Psoas muscle (tissue), 8 donors: ENCODE data around the gene KCNG4. TPM values are rescaled to one million over a fixed set of nuclear protein-coding genes. Genes with fewer than 3 reads are reported as not detected.

ENCODE experiments used
- ATAC-seq, 4 donors: fragments of 200-7000 bp; cut with Tn5 transposase; one replicate each; pipeline ENCODE4 v1.9.1; 2020; ENCODE audit warnings: moderate library complexity in 3 of 4, mild to moderate bottlenecking in 2 of 4
- DNase-seq, 2 donors: peaks; one replicate each; pipeline ENCODE4 v3.0.0-alpha.2; 2020
- H3K27ac ChIP-seq: fragments of 200-600 bp; one replicate; pipeline ENCODE4 v1.8.0; 2022
- H3K27me3 ChIP-seq, 3 donors: fragments of 200-600 bp in 1 of 3; one replicate each; pipeline versions ENCODE4 v1.6.1 to v1.8.0; 2013 to 2022; ENCODE audit warnings: low read length in 2 of 3, mild to moderate bottlenecking in 2 of 3, moderate library complexity in 1 of 3; ENCODE audit not compliant: insufficient read depth in 3 of 3
- H3K36me3 ChIP-seq, 2 donors: fragments of 200-600 bp in 1 of 2; one replicate each; pipeline versions ENCODE4 v1.6.1 to v1.8.0; 2013 to 2022; ENCODE audit warnings: low read depth in 1 of 2, mild to moderate bottlenecking in 1 of 2, moderate library complexity in 1 of 2; ENCODE audit not compliant: insufficient read depth in 1 of 2
- H3K4me1 ChIP-seq: fragments of 200-600 bp; one replicate; pipeline ENCODE4 v1.8.0; 2022
- H3K4me3 ChIP-seq: fragments of 200-600 bp; one replicate; pipeline ENCODE4 v1.8.0; 2022; ENCODE audit warnings: mild to moderate bottlenecking
- H3K9me3 ChIP-seq: fragments of 200-600 bp; one replicate; pipeline ENCODE4 v1.8.0; 2022
- CTCF ChIP-seq: fragments of 200-600 bp; IDR thresholded peaks from one replicate; pipeline ENCODE4 v1.8.0; 2022; ENCODE audit warnings: antibody characterized with exemption
- WGBS, 3 donors: extraction: QIAGEN DNeasy Blood & Tissue Kit; methylation state at CpG; one replicate each; pipeline versions ENCODE4 v1.1.6 to v1.1.7; 2013; 5-methylcytosine and 5-hydroxymethylcytosine counted together
- intact Hi-C, 2 donors: fragments of 100-400 bp; cut with DNase I; formaldehyde crosslinking; loops; one replicate each; pipeline versions ENCODE4 v1.11.0 to v1.14.2; 2022
- polyA plus RNA-seq, 3 donors: library from polyadenylated mRNA; stranded (reverse); fragments of 200-250 nt; gene quantifications; one replicate each; pipeline ENCODE4 v1.2.3, GENCODE V29; 2013
- total RNA-seq, 4 donors: library from RNA; stranded (reverse); fragmentation: NEBNext Ultra II Directional in 2 of 4; extraction: Animal tissue kit (Norgen Biotek cat#: 25700) in 2 of 4; gene quantifications; one replicate each; pipeline versions ENCODE4 v1.2.1 to v1.2.4, GENCODE V29; 2021 to 2023
- donor health status: healthy with polysubstance abuse.
- donor health status: DM: no; HTN: no; CAD: no; lungs with moderate emphysema.
- donor health status: Bipolar disorder and iron deficiency.
- donor health status: healthy.
- donor health status: DM: yes; HTN: yes; CAD: no.
- donor health status: DM: no; HTN: no; CAD: no.
- donor health status: DM: no; HTN: no; CAD: no.
- donor health status: DM: yes; HTN: yes; CAD: no.

Gene KCNG4
- total and polyA plus RNA-seq, 7 donors, result 0.04 to 0.10 TPM; not detected in 5

DNA sequence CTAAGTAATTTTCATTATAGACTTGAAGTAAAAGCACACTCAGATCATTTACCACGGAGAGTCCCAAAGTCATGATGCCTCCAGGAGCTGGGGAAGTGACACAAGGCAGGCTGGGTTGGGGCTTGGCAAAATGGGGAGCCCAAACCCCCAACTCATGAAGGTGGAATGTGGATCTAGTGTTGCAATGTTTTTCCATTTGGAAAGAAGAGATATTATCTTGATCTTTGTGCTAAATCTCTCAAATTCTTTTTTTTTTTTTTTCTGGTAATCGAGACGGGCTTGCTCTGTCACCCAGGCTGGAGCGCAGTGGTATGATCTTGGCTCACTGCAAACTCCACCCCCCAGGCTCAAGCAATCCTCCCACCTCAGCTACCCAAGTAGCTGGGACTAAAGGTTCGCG, 7.5 kb upstream of the KCNG4 start:
- WGBS, 3 donors, result 76 to 80% (median 78%) methylated on average over 6 of the region's 6 CpGs
- Histone ChIP-seq H3K27ac (no peak overlapping the region), H3K27me3 (peaks cover 0 to 8% (median 2%) of the 10 kb centered on the region in 3 donors), H3K4me3 (no peak overlapping the region), H3K36me3 (no peaks in the 10 kb centered on the region), H3K9me3 (no peaks in the 10 kb centered on the region), H3K4me1 (no peaks in the 10 kb centered on the region)
- intact Hi-C loops, result no loop called here
- no peak for TF ChIP-seq CTCF
- DNase-seq (no peak), ATAC-seq (no peak)

- intact Hi-C loops, result no loop called here
- ATAC-seq, result no peak
Measured at GRCh38 chr16:84246679-84247077, 6.9 kb upstream of the KCNG4 start.

GRCh38 chr16:84245956-84246678, 6.3 kb upstream of the KCNG4 start:
- ATAC-seq, result no peak
- WGBS, 3 donors, result 70 to 75% (median 74%) methylated on average over 10 of the region's 10 CpGs

More at GRCh38 chr16:84246679-84247077, 6.9 kb upstream of the KCNG4 start:
- 55 to 73% (median 72%) methylated on average over 5 of the region's 5 CpGs for WGBS, 3 donors
- H3K4me1 ChIP-seq, result no peaks in the 10 kb centered on the region
- H3K27ac ChIP-seq, result no peak overlapping the region
- H3K27me3 ChIP-seq, result peaks cover 0 to 4% (median 2%) of the 10 kb centered on the region in 3 donors
- H3K4me3 ChIP-seq, result no peak overlapping the region
- TF ChIP-seq CTCF, result no peak
- H3K36me3 ChIP-seq, result no peaks in the 10 kb centered on the region
- H3K9me3 ChIP-seq, result no peaks in the 10 kb centered on the region
- DNase-seq, result no peak

GRCh38 chr16:84244728-84245127, 4.9 kb upstream of the KCNG4 start:
- intact Hi-C loops, result no loop called here
- Histone ChIP-seq H3K36me3 (no peaks in the 10 kb centered on the region), H3K4me1 (no peaks in the 10 kb centered on the region), H3K4me3 (no peak overlapping the region), H3K27ac (no peak overlapping the region), H3K27me3 (peaks cover 0 to 9% (median 9%) of the 10 kb centered on the region in 3 donors), H3K9me3 (no peaks in the 10 kb centered on the region)
- DNase-seq (no peak), ATAC-seq (no peak)
- 94 to 98% (median 98%) methylated on average over 2 of the region's 2 CpGs for WGBS, 3 donors
- no peak for TF ChIP-seq CTCF

More at GRCh38 chr16:84245956-84246678, 6.3 kb upstream of the KCNG4 start:
- TF ChIP-seq CTCF, result no peak
- H3K9me3 ChIP-seq, result no peaks in the 10 kb centered on the region
- intact Hi-C loops, result no loop called here
- H3K27ac ChIP-seq, result no peak overlapping the region
- H3K27me3 ChIP-seq, result peaks cover 0 to 2% (median 0%) of the 10 kb centered on the region in 3 donors
- no peak overlapping the region for H3K4me3 ChIP-seq
- no peaks in the 10 kb centered on the region for H3K4me1 ChIP-seq
- DNase-seq, result no peak
- H3K36me3 ChIP-seq, result no peaks in the 10 kb centered on the region
